ENCODE results near the gene ZNF793. TPM values are rescaled to one million over a fixed set of nuclear protein-coding genes. Genes with fewer than 3 reads are reported as not detected.

Gene ZNF793
- 10 to 100 TPM; 18.3 to 20.6 (median 19.6) TPM for polyA plus RNA-seq (ENCODE audit: insufficient read length in 3 of 3)

DNA sequence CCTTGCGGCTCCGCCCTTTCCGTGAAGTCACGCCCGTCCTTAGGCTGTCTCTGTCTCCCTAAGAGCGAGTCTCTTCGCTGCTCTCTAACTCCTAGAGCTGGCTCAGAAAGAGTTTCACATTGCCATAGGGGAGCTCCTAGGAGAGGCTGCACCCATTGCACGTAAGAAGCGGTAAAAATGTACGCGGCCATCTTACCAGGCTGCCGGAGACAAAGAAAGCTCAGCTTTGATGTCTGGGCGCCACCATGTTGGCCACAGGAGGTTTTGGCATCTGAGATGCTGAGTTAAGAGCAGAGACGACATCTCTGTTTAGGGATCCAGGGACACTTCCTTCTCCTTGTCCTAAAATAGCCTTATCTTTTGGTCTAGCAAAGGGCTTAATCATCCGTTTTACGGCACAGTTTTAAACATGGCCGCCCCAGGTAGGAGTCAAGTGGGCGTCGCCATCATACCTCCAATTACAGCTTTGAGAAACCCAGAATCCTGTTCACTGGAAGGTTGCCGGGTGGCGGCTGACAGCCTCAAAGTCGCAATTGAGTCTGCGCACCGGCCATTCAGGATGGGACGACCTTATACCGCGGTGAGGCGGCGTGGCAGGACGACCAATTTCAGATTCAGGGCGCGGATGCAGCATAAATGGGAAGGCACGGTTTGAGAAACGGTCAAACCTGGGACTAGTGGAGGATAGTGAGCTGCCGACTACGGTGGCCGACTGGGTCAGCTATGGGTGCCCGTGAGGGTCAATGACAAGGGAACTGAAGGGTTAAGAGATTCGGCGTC lies at the start of gene ZNF793:
TSS of gene ZNF793 (plus strand) at position 553 of the 780 bp plus-strand sequence. CDS start 16,501 bp downstream, outside the sequence.
- DNase-seq (ENCODE audit: low read depth in 3 of 3, low spot score in 2 of 3), result peak; percentile 83 to 90 (median 87)

DNA sequence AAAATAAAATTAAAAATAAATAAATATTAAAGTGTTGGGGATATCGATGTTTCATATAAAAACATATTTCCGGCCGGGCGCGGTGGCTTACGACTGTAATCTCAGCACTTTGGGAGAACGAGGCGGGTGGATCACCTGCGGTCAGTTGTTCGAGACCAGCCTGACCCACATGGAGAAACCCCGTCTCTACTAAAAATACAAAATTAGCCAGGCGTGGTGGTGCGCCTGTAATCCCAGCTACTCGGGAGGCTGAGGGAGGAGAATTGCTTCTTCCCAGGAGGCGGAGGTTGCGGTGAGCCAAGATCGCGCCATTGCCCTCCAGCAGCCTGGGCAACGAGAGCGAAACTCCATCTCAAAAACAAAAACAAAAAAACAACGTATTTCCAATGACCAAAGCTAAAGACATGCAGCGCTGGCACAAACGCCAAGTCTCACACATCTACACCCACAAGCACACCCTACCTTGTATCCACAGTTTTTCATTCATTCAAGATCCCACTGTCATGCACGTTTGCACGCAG lies 40.4 kb upstream of the ZNF793 start:
- no peak for DNase-seq (ENCODE audit: low read depth in 3 of 3, low spot score in 2 of 3)

DNA sequence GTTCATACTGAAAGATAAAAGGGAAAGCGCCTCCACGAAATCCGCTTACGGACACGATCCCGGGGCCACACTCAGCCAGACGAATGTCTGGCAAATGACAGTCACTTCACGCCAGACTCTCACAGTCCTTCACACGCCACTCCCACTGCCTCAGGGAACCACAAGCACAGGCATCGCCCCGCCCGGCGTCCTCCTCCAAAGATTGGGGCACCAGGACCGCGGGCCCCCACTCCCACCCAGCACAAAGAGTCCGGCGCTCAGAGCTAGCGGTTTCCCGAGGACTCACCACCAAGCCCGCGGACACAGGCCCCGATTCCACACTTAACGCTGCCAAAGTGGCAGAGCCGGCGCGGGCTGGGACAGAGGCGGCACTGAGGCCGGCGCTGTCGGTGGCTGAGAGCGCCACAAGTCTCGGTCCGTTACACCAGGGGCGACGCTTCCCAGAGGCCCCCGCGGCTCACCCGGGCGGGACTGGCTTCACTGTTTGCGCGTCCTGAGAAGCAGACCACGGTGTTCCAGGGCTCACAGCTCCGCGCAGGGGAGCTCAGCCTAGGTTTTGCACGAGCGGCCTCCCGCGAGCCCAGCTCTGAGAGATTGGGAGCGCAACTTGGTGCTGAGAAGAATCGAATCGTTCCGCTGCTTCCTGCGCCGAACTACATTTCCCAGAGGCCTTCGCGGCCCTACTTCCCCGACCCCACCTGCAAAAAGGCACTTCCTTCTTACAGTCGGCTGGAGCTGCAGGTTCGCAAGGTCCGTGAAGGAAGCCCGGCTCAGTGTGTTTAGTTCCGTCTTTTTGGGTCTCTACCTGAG lies 39.7 kb upstream of the ZNF793 start, which contains the start of gene ZNF569:
TSS of gene ZNF569 (minus strand) at position 647 of the 810 bp plus-strand sequence. CDS start 22,523 bp downstream, outside the sequence.
- DNase-seq (ENCODE audit: low read depth in 3 of 3, low spot score in 2 of 3), result peak; percentile 89 to 93 (median 90)

DNA sequence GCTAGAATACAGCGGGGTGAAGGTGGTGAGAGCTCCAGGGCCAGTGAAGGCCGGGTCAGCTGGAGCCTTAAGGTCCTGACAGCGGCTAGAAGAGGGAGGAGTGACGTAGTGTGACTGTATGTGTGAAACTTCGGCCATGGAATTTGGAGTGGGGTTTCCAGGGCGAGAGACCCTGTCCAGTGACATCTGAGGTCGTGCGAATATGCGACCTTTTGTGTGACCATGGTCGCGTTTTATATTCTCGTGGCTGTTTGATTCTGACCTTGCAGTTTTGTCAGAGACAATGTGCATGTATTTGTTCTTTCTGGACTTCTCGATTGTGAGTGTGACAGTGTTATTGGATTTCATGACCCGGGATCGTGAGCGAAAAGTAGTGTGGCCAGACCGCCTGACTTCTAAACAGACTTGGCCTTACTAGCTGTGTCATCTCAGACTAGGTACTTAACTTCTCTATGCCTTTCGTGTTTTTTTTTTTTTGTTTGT lies 39.1 kb upstream of the ZNF793 start:
- DNase-seq (ENCODE audit: low read depth in 3 of 3, low spot score in 2 of 3), result peak in 1 of 3 donors; percentile 20

DNA sequence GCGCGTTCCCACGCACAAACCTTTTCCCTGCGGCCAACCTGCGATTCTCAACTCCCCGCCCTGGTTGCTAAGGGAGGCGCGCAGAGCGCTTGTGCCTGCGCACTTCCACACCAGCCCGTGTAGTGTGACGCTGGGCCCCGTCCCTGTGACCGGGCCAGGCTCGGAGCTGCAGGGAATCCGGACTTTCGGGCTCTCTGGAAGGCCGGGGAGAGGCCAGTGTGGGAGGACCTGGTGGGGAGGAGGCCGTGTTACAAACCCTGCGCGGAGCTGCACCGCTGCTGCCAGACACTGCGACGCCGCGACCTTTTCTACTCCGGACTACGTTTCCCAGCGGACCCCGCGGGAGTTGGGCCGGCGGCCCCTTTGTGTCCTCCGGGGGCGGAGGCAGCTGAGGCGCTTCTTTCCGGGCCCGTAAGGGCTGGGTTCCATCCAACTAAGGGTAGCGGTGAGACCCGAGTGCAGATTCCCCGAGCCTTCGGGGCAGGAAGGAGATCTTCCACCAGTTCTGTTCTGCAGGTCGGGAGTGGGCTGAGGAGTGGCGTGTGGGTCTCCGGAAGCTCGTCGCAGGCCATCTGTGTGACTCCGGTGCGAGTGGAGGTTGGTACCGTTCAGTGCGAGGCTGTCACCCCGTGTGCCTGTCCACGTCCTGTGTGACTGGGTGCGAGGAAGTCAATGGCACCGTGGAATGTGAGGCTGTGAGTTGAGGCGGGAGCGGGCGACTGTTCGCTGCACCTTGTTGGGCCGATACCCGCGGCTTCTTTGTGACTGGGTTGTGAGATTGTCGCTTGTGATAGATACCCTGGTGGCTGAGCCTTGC lies 37.6 kb upstream of the ZNF793 start, which contains the start of gene ZNF570:
TSS of gene ZNF570 (plus strand) at position 396 of the 817 bp plus-strand sequence. CDS start 999 bp downstream, outside the sequence.
- DNase-seq (ENCODE audit: low read depth in 3 of 3, low spot score in 2 of 3), result peak; percentile 80 to 83 (median 82)

DNA sequence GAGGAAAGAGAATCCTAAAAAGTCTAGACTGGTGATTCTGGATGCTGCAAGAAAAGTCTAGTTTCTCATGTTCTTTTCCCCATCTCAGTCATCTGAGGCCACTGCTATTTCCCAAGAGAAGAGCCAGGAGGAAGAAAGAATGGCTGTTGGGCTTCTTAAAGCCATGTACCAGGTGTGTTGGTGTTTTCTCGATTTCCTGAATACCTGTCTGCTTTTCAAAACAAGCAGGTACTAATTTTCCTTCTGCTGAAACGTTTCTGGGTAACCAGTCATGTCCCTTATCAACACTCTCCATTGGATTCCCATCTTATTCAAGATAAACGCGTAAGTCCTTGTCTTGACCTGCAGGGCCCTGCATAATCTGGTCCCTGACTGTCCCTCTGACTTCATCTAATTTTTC lies 36.5 kb upstream of the ZNF793 start:
- no peak for DNase-seq (ENCODE audit: low read depth in 3 of 3, low spot score in 2 of 3)

DNA sequence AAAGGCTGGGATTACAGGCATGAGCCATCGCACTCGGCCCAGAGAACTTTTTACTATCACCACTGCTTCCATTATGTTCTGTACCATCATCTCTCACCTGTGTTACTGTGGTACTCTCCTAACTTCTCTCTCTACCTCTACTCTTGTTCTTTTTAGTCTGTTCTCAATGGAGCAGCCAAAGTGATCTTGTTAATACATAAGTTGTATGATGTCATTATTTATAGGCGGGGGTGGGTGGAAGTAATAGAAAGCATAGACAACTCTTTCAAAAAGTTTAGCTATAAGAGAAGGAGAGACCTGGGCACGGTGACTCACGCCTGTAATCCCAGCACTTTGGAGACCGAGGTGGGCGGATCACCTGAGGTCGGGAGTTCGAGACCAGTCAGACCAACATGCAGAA lies 34.6 kb upstream of the ZNF793 start:
- no peak for DNase-seq (ENCODE audit: low read depth in 3 of 3, low spot score in 2 of 3)

DNA sequence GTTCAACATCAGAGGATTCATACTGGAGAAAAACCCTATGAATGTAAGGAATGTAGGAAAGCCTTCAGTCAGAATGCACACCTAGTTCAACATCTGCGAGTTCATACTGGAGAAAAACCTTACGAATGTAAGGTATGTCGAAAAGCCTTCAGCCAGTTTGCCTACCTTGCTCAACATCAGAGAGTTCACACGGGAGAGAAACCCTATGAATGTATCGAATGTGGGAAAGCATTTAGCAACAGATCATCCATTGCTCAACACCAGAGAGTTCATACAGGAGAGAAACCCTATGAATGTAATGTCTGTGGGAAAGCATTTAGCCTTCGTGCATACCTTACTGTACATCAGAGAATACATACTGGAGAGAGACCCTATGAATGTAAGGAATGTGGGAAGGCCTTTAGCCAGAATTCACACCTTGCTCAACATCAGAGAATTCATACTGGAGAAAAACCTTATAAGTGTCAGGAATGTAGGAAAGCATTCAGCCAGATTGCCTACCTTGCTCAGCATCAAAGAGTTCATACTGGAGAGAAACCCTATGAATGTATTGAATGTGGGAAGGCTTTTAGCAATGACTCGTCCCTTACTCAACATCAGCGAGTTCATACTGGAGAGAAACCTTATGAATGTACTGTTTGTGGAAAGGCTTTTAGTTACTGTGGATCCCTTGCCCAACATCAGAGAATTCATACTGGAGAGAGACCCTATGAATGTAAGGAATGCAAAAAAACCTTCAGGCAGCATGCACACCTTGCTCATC lies 22.2 kb upstream of the ZNF793 start:
- DNase-seq (ENCODE audit: low read depth in 3 of 3, low spot score in 2 of 3), result no peak

DNA sequence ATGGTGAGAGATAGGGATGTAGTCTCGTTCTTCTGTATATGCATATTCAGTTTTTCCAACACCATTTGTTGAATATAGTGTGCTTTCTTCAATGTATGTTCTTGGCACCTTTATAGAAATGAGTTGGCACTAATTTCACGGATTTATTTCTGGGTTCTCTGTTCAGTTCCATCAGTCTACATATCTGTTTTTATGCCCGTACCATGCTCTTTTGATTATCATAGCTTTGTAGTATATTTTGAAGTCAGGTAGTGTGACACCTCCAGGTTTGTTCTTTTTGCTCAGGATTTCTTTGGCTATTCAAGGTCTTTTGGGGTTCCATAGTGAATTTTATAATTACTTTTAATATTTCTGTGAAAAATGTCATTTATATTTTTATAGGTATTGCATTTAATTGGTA lies 14.5 kb upstream of the ZNF793 start:
- no peak for DNase-seq (ENCODE audit: low read depth in 3 of 3, low spot score in 2 of 3)

DNA sequence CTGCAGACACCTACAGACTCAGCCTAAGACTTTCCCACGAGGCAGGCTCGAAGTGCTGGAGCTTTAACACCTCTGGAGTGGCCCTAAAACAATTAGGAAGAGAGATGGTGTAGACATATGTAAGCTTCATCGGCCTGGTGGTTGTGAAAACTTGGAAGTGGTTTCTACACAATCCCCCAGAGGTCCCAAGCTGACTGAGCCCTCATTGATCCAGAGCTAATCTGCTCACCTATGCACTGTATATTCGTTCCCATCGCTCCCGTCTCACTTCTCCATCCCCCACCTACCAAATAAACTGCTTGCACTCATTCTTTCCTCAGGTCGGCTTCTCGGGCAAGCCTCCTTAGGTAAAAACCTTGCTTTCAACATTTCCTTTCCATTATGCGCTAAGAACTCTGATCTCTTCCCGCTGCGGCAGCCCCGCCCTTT lies 767 bp upstream of the ZNF793 start:
- DNase-seq (ENCODE audit: low read depth in 3 of 3, low spot score in 2 of 3), result peak in 1 of 3 donors; percentile 42

DNA sequence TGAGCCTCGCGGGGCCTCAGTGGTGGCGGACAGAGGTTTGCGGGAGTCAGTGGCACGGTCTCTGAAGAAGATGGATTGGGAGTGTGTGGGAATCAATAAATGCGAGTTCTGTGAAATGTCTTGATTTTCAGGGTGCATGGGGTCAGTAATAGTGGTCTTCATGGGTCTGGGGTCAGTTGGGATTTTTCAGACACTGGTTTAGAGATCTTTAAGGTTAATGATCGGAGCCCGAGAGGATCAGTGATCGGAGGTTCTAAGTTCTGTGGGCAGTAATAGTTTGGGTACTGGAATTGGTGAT lies 377 bp downstream of the ZNF793 start:
- DNase-seq (ENCODE audit: low read depth in 3 of 3, low spot score in 2 of 3), result no peak

DNA sequence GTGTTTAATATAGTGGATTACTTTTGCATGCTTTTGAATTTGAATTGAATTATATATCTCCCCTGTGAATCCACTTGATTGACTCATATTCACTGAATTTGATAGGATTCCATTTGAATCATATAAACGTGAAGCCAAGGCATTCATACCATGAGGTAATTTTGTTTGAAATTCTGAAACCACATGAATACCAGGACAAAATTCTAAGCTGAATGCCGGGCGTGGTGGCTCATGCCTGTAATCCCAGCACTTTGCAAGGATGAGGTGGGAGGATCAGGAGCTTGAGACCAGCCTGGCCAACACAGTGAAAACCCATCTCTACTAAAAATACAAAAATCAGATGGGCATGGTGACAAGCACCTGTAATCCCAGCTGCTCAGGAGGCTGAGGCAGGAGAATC lies 4.4 kb downstream of the ZNF793 start:
- DNase-seq (ENCODE audit: low read depth in 3 of 3, low spot score in 2 of 3), result no peak

DNA sequence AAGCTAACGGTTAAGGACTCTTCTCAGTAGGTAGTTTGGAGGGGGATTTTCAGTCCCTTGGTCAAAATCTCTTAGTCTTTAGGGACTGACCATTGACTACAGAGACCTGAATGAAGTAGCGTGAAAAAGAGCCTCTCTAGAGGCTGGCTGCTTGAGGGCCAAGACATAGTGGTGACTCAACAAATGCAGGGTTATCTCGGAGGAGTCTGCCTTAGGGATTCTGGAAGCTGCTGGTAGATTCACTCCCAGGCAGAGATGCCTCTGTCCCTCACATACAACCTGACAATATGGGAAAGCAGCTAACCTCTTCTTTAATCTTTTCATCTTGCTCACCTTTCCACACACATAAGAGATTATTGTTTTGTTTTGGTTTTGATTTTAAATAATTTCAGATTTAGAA lies 5.1 kb downstream of the ZNF793 start:
- DNase-seq (ENCODE audit: low read depth in 3 of 3, low spot score in 2 of 3), result no peak

DNA sequence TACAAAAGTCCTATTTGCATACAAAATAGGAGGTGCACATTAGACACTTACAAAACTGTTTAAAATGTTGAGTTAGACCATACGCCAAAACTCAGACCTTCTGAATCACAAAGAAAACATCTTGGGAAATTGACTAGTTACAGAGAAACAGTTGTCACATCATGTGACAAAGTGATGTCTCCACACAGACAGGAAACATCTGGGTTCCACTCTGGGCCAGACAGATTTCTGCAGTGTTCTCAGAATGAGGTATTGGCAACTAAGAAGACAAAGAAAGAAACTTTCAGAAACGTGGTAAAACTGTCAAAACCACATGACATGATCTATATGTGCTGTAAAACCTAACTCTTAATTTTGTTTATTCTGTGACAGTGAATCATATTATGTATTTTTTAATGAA lies 6.7 kb downstream of the ZNF793 start:
- no peak for DNase-seq (ENCODE audit: low read depth in 3 of 3, low spot score in 2 of 3)

DNA sequence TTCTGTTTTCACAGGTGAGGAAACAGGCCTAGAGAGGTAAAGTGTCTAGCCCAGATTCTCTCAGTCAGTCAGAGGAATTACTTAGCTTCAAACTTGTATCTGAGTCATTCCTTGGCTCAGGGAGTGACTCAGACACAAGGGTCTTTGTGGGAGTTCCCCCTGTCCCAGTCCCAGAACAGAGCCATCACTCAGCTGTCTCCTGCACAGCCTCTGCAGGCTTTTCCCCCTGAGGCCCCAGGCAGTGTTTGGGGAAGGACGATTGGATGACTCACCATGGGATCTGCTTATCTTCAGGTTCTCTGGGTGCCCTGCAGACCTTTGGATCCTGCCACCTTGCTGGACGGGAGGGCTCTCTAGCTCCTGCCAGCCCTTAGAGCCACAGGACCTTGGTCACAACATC lies 13.2 kb downstream of the ZNF793 start:
- no peak for DNase-seq (ENCODE audit: low read depth in 3 of 3, low spot score in 2 of 3)

DNA sequence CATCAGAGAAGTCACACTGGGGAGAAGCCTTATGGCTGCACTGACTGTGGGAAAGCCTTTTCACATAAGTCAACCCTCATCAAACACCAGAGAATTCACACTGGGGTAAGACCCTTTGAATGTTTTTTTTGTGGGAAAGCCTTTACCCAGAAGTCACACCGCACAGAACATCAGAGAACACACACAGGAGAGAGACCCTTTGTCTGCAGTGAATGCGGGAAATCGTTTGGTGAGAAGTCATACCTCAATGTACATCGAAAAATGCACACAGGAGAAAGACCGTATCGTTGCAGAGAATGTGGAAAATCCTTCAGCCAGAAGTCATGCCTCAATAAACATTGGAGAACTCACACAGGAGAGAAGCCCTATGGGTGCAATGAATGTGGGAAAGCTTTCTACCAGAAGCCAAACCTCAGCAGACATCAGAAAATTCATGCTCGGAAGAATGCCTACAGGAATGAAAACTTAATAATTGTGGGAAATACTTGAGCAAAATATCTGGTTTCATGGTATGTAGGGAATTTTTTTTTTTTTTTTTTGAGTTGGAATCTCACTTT lies 30.7 kb downstream of the ZNF793 start:
- no peak for DNase-seq (ENCODE audit: low read depth in 3 of 3, low spot score in 2 of 3)

DNA sequence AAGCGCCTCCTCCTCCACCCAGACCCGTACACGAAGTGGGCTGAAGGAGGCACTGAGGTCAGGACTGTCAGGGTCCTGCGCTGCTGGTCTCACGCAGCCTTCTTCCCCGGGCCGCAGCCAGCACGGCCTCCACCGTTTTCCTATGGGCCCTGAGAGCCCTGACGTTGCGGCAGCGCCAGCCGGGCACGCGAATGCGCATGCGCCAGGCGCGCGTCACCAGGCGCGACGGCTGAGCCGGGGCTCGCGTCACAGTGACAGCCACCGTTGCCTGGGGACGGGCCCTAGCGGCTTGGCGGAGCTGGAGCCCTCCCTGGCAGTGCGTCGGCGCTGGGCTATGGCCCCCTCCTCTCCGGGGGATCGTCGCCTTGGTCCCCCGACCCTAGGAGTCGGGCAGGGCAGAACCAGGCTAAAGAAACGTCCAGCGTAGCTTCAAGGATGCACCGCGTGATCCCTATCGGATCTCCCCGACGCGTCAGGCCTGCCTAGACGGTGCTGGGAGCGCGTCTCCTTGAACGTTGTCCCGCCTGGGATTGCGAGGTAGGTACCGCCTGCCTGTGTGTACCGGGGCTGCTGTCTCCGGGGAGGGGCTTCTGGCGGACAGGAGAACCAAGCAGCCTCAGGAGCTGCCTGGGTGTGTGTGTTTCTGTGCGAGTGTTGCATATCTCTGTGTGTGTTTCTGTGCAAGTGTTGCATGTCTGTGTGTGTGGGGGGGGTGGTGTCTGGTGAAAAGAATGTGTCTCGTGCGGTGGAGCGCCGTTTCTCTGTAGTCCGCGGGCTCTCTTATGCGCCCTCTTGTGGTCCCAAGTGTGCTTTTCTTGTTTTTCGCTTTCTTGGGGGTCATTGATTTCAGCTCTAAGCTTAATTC lies 44.6 kb downstream of the ZNF793 start:
- peak; percentile 58 to 70 (median 62) for DNase-seq (ENCODE audit: low read depth in 3 of 3, low spot score in 2 of 3)

DNA sequence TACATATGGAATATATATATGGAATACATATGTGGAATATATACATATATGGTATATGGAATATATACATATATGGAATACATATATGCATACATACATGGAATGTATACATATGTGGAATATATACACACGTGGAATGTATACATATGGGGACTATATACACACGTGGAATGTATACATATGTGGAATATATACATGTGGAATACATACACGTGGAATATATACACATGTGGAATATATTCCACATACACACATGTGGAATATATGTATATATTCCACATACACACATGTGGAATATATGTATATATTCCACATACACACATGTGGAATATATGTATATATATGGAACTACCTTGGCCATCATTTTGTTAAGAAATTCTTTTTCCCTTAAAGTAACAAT lies 56.8 kb downstream of the ZNF793 start:
- DNase-seq (ENCODE audit: low read depth in 3 of 3, low spot score in 2 of 3), result no peak

All from right renal cortex interstitium (tissue), 3 donors.